Neural cell (in vitro differentiated cells): Measurements from ENCODE around the gene WRAP53.

Experiments
- CTCF ChIP-seq: fragments of 450-650 bp; IDR thresholded peaks from 2 replicates; pipeline ENCODE4 v1.5.1; 2014; ENCODE audit warnings: antibody characterized with exemption, mild to moderate bottlenecking, moderate library complexity; ENCODE audit not compliant: poor library complexity, severe bottlenecking
- EP300 ChIP-seq: fragments of 450-650 bp; conservative IDR thresholded peaks from 2 replicates; pipeline ENCODE4 v1.6.1; 2014; ENCODE audit warnings: antibody characterized with exemption, mild to moderate bottlenecking, moderate library complexity; ENCODE audit not compliant: poor library complexity, severe bottlenecking
- EZH2 ChIP-seq: fragments of 200-600, 300-800 bp; shearing (Covaris generic), sonication (generic); IDR thresholded peaks from 2 replicates; pipeline ENCODE4 v1.6.1; 2014; ENCODE audit warnings: antibody characterized with exemption, low read length, borderline replicate concordance, mild to moderate bottlenecking; ENCODE audit not compliant: insufficient read depth, poor library complexity, severe bottlenecking
- RAD21 ChIP-seq: fragments of 450-650 bp; conservative IDR thresholded peaks from 2 replicates; pipeline ENCODE4 v1.6.1; 2014; ENCODE audit warnings: antibody characterized with exemption, mild to moderate bottlenecking, moderate library complexity

GRCh38 chr17:7697828-7698588 lies 9.7 kb downstream of the WRAP53 start:
- TF ChIP-seq CTCF (no peak), RAD21 (no peak), EZH2 (no peak), EP300 (no peak)
